AG04450 (cell line): ENCODE results near the gene BCL11B. TPM values are rescaled to one million over a fixed set of nuclear protein-coding genes. Genes with fewer than 3 reads are reported as not detected.

Experiments used
- CTCF ChIA-PET: fragments of 300-600, 350-600 bp; formaldehyde crosslinking; extraction: SDS; loops from one replicate; lab custom pipeline; 2022; ENCODE audit warnings: antibody characterized with exemption, inconsistent platforms; lab: Charles Lee
- POLR2A ChIA-PET: fragments of 350-600 bp; formaldehyde crosslinking; extraction: SDS; loops from one replicate; lab custom pipeline; 2021; ENCODE audit warnings: antibody characterized with exemption, inconsistent platforms; lab: Yijun Ruan, JAX
- DNase-seq: peaks from one replicate; pipeline ENCODE4 v3.0.0-alpha.2; 2011; ENCODE audit warnings: low read depth, low spot score
- H3K27ac ChIP-seq: one replicate; pipeline ENCODE4 v1.5.1; 2012; ENCODE audit warnings: low read depth, low read length, control low read depth
- H3K27me3 ChIP-seq: one replicate; pipeline ENCODE4 v1.6.0; 2012; ENCODE audit warnings: low read length; ENCODE audit not compliant: control insufficient read depth, insufficient read depth
- H3K4me3 ChIP-seq: 2 replicates; pipeline ENCODE4 v1.5.1; 2011; ENCODE audit warnings: mild to moderate bottlenecking, low read depth, low read length, control low read depth
- H3K9me3 ChIP-seq: 2 replicates; pipeline ENCODE4 v1.5.1; 2012; ENCODE audit warnings: low read length; ENCODE audit not compliant: control insufficient read depth, insufficient read depth
- polyA plus RNA-seq: library from polyadenylated mRNA; depleted of rRNA; stranded (reverse); fragments of >200 nt; gene quantifications from 2 replicates; pipeline ENCODE4 v1.2.3, GENCODE V29; 2011
- TF ChIP-seq, protein P1 (sequence below): IDR thresholded peaks from 2 replicates; pipeline ENCODE4 v1.5.1; 2011; ENCODE audit warnings: low read depth, low read length, control low read depth, inconsistent platforms

The BCL11B gene
- polyA plus RNA-seq, 1 experiment = not detected

DNA sequence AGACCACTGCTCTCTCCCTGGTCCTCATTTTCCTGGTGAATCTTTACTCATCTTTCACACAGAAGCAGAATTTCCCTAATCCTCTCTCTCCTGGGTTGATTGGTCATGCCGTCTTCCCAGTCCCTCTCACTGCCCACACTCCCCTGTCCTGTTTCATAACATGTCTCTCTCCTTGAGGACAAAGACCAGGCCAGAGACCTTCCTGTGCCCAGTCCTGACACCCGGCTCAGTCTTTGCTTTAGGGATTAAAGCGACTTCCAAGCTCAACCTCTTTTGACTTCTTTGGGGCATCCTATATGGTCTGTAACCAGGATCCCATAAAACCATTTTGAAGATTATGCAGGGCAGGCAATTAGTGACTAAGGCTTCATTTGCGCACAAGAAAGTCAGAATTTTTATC lies 105.5 kb downstream of the BCL11B start:
- TF ChIP-seq, protein P1, sequence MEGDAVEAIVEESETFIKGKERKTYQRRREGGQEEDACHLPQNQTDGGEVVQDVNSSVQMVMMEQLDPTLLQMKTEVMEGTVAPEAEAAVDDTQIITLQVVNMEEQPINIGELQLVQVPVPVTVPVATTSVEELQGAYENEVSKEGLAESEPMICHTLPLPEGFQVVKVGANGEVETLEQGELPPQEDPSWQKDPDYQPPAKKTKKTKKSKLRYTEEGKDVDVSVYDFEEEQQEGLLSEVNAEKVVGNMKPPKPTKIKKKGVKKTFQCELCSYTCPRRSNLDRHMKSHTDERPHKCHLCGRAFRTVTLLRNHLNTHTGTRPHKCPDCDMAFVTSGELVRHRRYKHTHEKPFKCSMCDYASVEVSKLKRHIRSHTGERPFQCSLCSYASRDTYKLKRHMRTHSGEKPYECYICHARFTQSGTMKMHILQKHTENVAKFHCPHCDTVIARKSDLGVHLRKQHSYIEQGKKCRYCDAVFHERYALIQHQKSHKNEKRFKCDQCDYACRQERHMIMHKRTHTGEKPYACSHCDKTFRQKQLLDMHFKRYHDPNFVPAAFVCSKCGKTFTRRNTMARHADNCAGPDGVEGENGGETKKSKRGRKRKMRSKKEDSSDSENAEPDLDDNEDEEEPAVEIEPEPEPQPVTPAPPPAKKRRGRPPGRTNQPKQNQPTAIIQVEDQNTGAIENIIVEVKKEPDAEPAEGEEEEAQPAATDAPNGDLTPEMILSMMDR = no peak
- H3K9me3 ChIP-seq = no peaks in the 10 kb centered on the region; the same call in 1 of the 2 replicates
- no peak overlapping the region for H3K27ac ChIP-seq
- no peak overlapping the region for H3K4me3 ChIP-seq
- ChIA-PET CTCF (no interaction called here), POLR2A (no interaction called here)
- no peaks in the 10 kb centered on the region for H3K27me3 ChIP-seq
- DNase-seq = no peak

DNA sequence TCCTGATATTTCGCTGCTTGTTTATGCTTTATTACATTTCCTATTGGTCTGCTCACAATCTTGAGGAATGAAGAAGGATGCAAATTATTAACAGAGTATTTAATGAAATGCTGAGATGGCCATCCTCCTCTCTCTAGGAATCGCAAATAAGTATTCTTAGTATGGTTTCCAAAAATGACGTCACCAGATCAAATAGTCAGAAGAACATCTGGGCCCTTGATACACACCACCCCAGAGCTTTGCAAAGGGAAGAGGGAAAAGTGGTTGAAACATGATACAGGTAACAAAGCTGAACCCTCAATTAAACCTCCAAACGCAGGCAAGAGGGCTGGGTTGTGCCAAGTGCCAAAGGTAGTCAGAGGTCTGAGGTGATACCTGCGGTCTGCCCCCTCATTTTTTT lies 107.3 kb downstream of the BCL11B start:
- CTCF ChIA-PET = no interaction called here
- no peak overlapping the region for H3K4me3 ChIP-seq
- no peak for DNase-seq
- TF ChIP-seq, protein P1 = no peak
- H3K27ac ChIP-seq = no peak overlapping the region
- H3K27me3 ChIP-seq = no peaks in the 10 kb centered on the region
- POLR2A ChIA-PET = no interaction called here
- peaks cover 5% of the 10 kb centered on the region for H3K9me3 ChIP-seq

DNA sequence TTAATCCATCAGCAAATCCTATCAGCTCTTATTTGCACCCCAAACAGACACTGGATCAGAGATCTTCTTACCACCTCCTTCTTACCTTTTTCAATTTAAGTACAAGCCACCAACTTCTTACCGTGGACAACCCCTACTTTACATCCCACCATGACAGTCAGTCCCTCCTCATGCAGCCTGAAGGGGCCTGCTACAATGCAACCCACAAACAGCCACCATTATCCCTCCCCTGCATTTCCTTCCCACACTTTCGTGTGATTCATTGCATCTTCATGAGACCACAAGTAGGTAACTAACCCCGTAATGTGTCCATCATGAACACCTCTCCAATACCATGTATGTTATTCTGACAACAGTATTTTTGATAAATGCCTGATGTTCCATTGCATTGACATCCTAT lies 108.6 kb downstream of the BCL11B start:
- Histone ChIP-seq H3K9me3 (peaks cover 11% of the 10 kb centered on the region), H3K27ac (no peak overlapping the region), H3K4me3 (no peak overlapping the region), H3K27me3 (no peaks in the 10 kb centered on the region)
- ChIA-PET POLR2A (no interaction called here), CTCF (no interaction called here)
- DNase-seq = no peak
- TF ChIP-seq, protein P1 = no peak

DNA sequence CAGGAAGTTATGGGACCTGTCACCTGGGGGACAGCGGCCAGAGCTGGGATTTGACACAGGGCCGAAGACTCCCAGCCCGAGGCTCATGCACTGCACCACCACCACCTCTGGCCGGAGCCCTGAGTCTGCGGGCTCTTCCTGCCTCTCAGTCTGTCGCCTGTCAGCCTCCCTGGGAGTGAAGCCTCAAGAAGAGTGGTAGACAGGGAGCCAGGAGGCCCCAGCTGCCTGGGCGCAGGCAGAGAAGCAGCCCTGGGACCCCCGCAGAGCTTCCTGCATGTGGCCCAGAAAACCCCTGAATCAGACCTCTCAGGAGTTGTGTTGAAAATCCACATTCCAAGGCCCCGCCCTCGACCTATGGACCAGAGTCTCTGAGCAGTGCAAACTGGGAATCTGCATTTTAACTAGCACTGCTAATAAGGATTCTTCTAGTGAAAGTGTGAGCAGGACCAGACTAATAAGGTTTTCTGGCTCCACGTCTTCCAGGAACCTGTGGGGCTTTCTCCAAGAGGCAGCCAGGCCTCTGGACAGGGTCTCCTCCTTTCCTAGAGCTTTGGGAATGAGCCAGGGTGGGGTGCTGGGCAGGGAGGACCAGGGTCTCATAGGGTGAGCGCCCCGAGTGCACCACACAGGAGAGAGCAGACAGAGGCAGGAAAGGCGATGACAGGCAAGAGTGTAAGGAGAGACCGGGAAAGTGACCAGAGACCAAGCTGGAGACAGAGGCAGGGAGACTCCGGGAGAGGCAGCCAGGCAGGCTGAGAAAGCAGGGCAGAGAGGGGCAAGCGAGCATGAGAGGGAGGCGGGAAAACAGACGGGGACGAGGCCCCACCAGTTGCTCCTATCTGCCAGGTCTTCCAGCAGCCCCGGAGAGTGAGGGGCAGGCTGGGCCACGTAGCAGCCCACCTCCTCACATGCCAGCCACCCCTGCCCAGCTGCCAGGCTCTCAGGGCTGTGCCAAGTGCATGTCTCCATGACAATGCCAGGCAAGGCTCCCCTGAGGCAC lies 112.4 kb downstream of the BCL11B start:
- peaks cover 15% of the 10 kb centered on the region for H3K9me3 ChIP-seq
- H3K4me3 ChIP-seq = no peak overlapping the region
- H3K27me3 ChIP-seq = no peaks in the 10 kb centered on the region
- H3K27ac ChIP-seq = no peak overlapping the region
- TF ChIP-seq, protein P1 = no peak
- DNase-seq = no peak
- CTCF ChIA-PET = no interaction called here
- POLR2A ChIA-PET = no interaction called here

DNA sequence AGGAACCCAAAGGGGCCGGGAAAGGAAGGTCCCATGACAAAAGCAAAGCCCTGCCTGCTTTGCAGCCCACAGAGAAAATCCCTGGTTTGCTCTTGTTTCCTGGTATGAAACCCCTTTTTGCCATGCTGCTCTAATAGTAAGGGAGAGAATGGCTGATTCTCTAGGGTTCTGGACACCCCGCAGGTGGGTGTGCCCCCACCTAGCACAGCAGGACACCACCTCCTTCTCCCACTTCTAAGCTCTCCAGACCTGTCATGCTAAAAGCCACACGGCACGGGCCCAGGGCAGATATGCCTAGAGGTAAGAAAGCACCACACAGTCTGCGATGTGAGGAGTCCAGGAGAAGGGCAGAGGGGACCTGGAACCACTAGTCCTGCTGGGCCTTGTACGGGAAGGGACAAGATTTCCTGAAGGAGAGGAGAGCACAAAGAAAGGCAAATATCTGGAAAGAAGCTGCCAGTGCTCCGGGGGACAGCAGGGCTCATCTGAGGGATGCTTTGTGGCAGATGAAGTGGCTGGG lies 113.3 kb downstream of the BCL11B start:
- Histone ChIP-seq H3K27me3 (no peaks in the 10 kb centered on the region), H3K27ac (no peak overlapping the region), H3K4me3 (no peak overlapping the region), H3K9me3 (peaks cover 15% of the 10 kb centered on the region)
- DNase-seq = no peak
- ChIA-PET POLR2A (no interaction called here), CTCF (no interaction called here)
- TF ChIP-seq, protein P1 = no peak
